HG03575 (cell line): ENCODE data around the gene RBMX.

ENCODE experiments used
- ATAC-seq: cut with Tn5 transposase; IDR thresholded peaks from one replicate; pipeline ENCODE4 v1.9.1; 2021; ENCODE audit not compliant: unreplicated experiment, insufficient number of reproducible peaks, low FRiP score; ENCODE audit errors: extremely low read depth

The RBMX gene

GRCh38 chrX:136851526-136851925, 29.0 kb downstream of the RBMX start:
- ATAC-seq: no peak

DNA sequence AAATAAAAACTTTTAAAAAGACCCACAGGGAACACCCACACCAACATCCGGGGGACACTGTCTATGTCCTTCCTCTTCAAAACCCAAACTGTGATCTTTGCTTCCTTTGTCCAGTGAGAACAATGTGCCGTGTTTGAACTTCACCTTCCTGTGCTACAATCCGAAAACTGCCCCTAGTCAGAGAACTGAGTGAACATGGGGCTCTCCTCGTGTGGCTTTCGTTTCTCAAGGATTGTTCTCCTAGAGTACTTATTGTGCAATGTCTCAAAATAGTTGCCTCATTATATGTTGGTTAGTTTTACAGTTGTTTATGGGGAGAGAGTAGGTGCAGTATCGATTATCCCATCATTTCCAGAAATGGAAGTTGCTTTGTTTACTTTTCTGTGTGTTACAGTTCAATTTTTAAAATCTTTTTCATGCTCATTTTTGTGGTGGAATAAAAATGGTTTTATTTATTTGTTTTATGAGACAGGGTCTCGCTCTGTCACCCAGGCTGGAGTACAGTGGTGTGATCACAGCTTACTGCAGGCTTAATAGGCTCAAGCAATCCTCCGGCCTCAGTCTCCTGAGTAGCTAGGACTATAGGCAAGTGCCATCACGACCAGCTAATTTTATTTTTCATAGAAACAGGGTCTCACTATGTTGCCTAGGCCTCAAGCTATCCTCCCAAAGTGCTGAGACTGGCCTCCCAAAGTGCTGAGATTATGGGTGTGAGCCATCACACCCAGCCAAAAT, 29.9 kb downstream of the RBMX start:
- ATAC-seq: no peak

- ATAC-seq: no peak
Measured at GRCh38 chrX:136849395-136849794, 31.1 kb downstream of the RBMX start.

GRCh38 chrX:136847874-136848273, 32.7 kb downstream of the RBMX start:
- no peak for ATAC-seq

- no peak for ATAC-seq
Measured at GRCh38 chrX:136839196-136839595, 41.3 kb downstream of the RBMX start.

DNA sequence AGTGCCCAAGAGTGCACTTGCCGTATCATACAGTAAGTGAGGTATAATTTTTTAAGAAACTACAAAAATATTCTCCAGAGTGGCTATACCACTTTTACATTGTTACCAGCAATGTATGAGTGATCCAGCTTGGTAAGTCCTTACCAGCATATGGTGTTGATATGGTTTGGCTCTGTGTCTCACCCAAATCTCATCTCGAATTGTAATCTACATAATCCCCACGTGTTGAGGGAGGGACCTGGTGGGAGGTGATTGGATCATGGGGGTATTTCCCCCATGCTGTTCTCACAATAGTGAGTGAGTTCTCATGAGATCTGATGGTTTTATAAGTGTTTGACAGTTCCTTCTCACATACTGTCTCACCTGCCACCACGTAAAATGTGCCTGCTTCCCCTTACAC, 44.8 kb downstream of the RBMX start:
- no peak for ATAC-seq

DNA sequence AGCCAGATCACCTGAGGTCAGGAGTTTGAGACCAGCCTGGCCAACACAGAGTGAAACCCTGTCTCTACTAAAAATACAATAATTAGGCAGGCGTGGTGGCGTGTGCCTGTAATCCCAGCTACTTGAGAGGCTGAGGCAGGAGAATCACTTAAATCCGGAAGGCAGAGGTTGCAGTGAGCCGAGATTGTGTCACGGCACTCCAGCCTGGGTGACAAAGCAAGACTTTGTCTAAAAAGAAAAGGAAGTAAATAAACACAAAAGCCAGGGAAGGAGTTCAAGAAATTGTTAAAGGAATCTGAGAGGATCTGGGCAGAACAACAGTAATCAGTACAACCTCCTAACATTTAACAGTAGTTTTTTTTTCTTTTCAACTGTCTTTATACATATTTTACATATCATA, 51.1 kb downstream of the RBMX start:
- no peak for ATAC-seq

DNA sequence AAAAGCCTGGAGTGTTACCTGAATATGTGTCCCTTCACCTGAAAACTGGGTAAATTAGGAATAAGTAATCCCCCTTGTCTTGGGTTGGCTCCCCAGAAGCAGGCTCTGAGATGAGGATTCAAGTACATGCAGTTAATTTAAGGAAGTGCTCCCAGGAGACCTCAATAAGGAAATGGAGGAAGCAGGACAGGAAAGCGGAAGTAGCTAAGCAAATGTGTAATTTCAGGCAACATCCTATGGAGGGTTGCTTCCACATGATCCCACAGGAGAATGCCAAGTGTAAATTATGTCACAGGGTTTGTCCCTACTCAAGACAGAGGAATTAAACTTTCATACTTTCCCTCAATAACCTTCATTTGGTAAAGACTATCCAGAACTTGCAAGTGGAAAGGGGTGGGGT, 51.7 kb downstream of the RBMX start:
- ATAC-seq: no peak

DNA sequence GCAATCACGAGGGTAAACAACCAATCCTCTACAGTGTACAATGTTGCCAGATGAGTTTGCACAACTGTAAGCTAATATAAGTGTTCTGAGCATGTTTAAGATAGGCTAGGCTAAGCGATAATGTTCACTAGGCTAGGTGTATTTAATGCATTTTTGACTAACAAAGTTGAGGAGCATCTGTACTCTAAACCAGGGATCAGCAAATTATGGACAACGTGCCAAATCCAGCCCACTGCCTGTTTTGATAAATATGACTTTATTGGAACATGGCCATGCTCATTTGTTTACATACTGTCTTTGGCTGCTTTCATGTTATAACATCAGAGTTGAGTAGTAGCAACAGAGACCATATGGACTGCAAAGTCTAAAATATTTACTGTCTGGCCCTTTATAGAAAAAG, 53.5 kb downstream of the RBMX start:
- ATAC-seq: no peak

DNA sequence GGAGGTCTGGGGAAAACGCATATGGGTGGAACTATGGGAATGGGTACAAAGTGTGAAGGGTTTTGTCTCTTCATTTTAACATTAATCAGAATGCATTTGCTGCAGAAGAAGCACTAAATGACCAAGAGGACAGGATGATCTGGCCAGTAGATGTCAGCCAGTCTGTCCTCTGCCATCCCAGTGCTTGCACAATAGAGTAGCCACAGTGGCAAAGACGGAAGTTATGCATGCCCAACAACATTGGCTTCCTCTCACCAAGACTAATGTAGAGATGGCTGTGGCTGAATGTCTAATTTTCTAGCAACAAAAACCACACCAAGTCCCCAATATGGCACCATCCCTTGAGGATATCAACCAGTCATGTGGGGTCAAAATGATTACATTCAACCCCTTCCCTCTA, 54.8 kb downstream of the RBMX start:
- no peak for ATAC-seq
